ENCODE data around the gene PTPN14.

GRCh38 chr1:214516434-214517326 lies 34.7 kb downstream of the PTPN14 start:
- TF ChIP-seq CTCF (conservative IDR thresholded peaks at IDR 0.05; ENCODE audit: low read depth in 2 of 2) (no peak), EZH2 (IDR thresholded peaks at IDR 0.05; ENCODE audit: low read depth, unreplicated experiment) (no peak), JUNB (IDR thresholded peaks at IDR 0.05; ENCODE audit: unreplicated experiment) (no peak), EZH2phosphoT487 (IDR thresholded peaks at IDR 0.05; ENCODE audit: unreplicated experiment) (no peak)

All from GM23338 (cell line).